Effector memory CD4-positive, alpha-beta T cell (primary cell): ENCODE data around the gene FGD2.
"Not testable (repeated sequence)": the region's sequence is repeated elsewhere in the genome, so short reads cannot be mapped to it uniquely, and the experiment has no call there.

Source experiments
- DNase-seq, 3 donors: peaks; one replicate each; pipeline ENCODE4 v3.0.0-alpha.2; 2020
- H3K27ac ChIP-seq: 2 replicates; pipeline ENCODE4 v1.7.0; 2013; ENCODE audit warnings: mild to moderate bottlenecking, low read length, moderate library complexity; ENCODE audit not compliant: insufficient read depth, poor library complexity, severe bottlenecking
- H3K27me3 ChIP-seq: replicated peaks from 2 replicates; pipeline ENCODE4 v1.7.0; 2013; ENCODE audit warnings: mild to moderate bottlenecking, low read length; ENCODE audit not compliant: insufficient read depth, control insufficient read depth, poor library complexity, severe bottlenecking
- H3K36me3 ChIP-seq: 2 replicates; pipeline ENCODE4 v1.7.0; 2013; ENCODE audit warnings: mild to moderate bottlenecking, low read length, moderate library complexity; ENCODE audit not compliant: control insufficient read depth, insufficient read depth
- H3K4me1 ChIP-seq: 2 replicates; pipeline ENCODE4 v1.7.0; 2013; ENCODE audit warnings: low read length, mild to moderate bottlenecking; ENCODE audit not compliant: control insufficient read depth, insufficient read depth, poor library complexity, severe bottlenecking
- H3K4me3 ChIP-seq: 2 replicates; pipeline ENCODE4 v1.7.0; 2013; ENCODE audit warnings: low read length, low read depth, mild to moderate bottlenecking; ENCODE audit not compliant: insufficient read depth, poor library complexity, severe bottlenecking
- H3K9me3 ChIP-seq: 2 replicates; pipeline ENCODE4 v1.7.0; 2013; ENCODE audit warnings: mild to moderate bottlenecking, low read length, moderate library complexity; ENCODE audit not compliant: control insufficient read depth

The FGD2 gene

DNA sequence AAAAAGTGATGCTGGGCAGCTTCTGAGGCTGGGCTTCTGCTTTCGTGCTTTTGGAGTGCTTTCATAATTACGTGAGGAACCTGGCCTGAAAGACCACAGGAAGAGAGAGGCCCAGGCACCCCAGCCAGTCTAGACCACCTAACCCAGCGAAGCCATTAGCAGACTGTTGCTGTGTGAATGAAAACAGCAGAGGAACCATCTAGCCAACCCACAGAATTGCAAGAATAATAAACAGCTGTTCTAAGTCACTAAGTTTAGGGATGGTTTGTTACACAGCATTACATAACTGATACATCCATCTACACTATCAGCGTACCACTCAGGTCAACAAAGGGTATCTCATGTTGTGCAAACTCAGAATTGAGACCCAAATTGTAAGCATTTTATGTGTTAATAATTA is 34.5 kb downstream of the FGD2 start:
- H3K4me3 ChIP-seq = no peak overlapping the region
- no peaks in the 10 kb centered on the region for H3K36me3 ChIP-seq
- no peaks in the 10 kb centered on the region for H3K4me1 ChIP-seq
- no peaks in the 10 kb centered on the region for H3K27me3 ChIP-seq
- no peak overlapping the region for H3K27ac ChIP-seq
- no peaks in the 10 kb centered on the region for H3K9me3 ChIP-seq
- no peak for DNase-seq

DNA sequence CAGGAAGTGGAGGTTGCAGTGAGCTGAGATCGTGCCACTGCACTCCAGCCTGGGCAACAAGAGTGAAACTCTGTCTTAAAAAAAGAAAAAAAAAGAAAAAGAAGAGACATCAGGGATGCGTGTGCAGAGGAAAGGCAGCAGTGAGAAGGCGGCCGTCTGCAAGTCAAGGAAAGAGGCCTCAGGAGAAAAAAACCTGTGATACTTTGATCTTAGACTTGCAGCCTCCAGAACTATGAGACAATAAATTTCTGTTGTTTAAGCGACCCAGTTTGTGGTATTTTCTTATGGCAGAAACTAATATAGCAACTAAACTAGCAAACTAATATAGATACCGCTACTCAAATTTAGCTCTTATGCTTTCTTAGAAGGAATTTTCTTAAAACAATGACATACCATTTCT is 36.1 kb downstream of the FGD2 start:
- H3K36me3 ChIP-seq = no peaks in the 10 kb centered on the region
- DNase-seq = no peak
- H3K27me3 ChIP-seq = no peaks in the 10 kb centered on the region
- no peaks in the 10 kb centered on the region for H3K9me3 ChIP-seq
- peaks cover 7% of the 10 kb centered on the region for H3K4me1 ChIP-seq
- H3K27ac ChIP-seq = no peak overlapping the region
- H3K4me3 ChIP-seq = no peak overlapping the region

DNA sequence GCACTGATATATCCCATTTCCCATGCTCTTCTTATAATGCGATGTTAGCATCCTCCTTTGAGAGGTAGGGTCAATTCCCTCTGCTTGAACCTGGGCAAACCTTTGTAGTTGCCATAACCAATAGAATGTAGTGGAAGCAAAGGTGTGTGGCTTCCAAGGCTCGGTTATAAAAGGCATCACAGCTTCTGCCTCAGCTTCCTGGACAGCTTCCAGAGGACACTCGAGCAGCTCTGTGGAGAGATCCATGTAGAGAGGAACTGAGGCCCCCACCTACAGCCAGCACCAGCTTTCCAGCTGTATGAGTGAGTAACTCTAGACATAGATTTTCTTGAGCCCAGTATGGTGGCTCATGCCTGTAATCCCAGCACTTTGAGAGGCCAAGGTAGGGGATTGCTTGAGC is 36.7 kb downstream of the FGD2 start:
- Histone ChIP-seq H3K4me1 (peaks cover 13% of the 10 kb centered on the region), H3K36me3 (no peaks in the 10 kb centered on the region), H3K4me3 (no peak overlapping the region), H3K27ac (no peak overlapping the region), H3K27me3 (no peaks in the 10 kb centered on the region), H3K9me3 (no peaks in the 10 kb centered on the region)
- DNase-seq = no peak

DNA sequence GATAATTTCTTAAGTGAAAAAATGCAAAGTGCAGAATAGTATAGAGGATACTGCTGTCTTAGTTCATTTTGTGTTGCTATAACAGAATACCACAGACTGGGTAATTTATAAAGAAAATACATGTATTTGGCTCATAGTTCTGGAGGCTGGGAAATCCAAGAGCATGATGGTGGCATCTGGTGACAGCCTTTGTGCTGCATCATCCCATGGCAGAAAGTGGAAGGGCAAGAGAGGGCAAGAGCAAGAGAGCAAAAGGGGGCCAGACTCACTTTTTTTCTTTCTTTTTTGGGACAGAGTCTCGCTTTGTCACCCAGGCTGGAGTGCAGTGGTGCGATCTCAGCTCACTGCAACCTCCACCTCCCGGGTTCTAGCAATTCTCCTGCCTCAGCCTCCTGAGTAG is 37.6 kb downstream of the FGD2 start:
- DNase-seq, H3K27me3 ChIP-seq, H3K27ac ChIP-seq, H3K36me3 ChIP-seq, H3K9me3 ChIP-seq, H3K4me3 ChIP-seq: not testable (repeated sequence)
- H3K4me1 ChIP-seq = peaks cover 23% of the 10 kb centered on the region

DNA sequence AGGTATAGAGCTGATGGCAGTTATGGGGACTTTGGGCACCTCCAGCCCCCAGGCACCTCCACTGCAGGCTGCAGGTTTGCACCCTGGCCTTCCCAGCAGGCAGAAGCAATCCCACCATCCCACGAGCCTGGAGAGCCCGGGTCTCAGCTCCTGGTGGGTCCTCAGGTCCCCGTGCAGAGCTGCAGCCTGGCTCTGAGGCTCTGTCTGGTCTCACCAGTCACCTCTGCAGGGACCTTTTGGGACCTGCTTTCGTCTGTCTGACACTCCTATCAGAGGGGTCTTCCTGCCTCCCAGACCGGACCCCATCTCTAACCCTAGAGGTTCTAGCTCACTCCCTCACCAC is 41.9 kb downstream of the FGD2 start:
- Histone ChIP-seq H3K4me1 (peaks cover 60% of the 10 kb centered on the region), H3K4me3 (no peak overlapping the region), H3K36me3 (no peaks in the 10 kb centered on the region), H3K27ac (peak overlapping the region; percentile 79), H3K9me3 (no peaks in the 10 kb centered on the region), H3K27me3 (no peaks in the 10 kb centered on the region)
- DNase-seq = no peak

DNA sequence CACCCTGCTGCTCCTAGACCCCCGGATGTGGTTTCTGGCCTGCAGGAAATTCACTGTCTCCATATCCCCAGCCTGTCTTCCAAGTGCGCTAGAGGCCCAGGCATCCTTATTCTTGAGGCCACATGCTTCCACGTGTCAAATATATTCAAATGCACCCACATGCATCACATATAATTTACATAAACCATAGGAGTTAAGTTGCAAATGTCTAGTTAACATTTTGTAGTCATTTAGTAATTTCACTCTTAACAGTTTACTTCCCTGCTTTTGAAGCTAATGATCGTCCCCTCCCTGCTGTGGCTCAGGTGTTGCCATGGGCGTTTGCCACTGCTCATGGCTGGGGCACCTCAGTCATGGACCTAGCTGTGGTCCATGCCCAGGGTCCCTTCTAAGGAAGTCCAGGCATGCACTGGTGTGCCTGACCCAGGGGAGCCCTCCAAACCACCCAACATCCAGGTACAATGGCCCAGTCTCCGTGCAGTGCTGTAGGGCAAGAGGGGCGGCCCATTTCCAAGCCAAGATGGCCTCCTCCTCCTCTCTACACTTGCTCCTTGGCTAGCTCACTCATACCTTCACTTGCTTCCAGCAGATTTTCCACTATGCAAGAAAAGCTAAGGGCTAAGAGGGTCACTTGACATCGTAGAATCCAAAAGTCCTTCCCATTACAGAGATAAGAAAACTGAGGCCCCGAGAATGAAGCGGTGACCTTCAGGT is 42.4 kb downstream of the FGD2 start:
- Histone ChIP-seq H3K27me3 (no peaks in the 10 kb centered on the region), H3K9me3 (no peaks in the 10 kb centered on the region), H3K4me1 (peaks cover 60% of the 10 kb centered on the region), H3K36me3 (no peaks in the 10 kb centered on the region), H3K27ac (peak overlapping the region; percentile 79), H3K4me3 (no peak overlapping the region)
- no peak for DNase-seq

DNA sequence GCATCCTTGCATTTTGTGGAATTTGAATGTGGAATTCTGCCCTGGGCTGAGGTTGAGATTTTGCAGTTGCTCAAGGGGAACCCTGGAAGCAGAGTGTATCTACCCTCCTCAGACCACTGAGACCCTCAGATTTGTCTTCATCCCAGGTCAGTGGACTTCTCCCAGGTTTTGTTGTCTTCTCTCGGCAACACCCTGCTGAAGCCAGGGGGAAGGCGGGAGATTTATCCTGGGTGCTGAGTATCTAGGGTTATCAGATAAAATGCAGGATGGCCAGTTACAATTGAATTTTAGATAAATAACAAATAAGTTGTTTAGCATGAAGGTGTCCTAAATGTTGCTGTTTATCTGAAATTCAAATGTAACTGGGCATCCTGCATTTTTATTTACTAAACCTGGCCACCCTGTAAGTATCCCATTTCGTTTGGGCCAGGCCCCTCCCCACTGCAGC is 43.0 kb downstream of the FGD2 start:
- Histone ChIP-seq H3K36me3 (no peaks in the 10 kb centered on the region), H3K4me1 (peaks cover 60% of the 10 kb centered on the region), H3K27me3 (no peaks in the 10 kb centered on the region), H3K4me3 (no peak overlapping the region), H3K27ac (peak overlapping the region; percentile 79), H3K9me3 (no peaks in the 10 kb centered on the region)
- DNase-seq = no peak

DNA sequence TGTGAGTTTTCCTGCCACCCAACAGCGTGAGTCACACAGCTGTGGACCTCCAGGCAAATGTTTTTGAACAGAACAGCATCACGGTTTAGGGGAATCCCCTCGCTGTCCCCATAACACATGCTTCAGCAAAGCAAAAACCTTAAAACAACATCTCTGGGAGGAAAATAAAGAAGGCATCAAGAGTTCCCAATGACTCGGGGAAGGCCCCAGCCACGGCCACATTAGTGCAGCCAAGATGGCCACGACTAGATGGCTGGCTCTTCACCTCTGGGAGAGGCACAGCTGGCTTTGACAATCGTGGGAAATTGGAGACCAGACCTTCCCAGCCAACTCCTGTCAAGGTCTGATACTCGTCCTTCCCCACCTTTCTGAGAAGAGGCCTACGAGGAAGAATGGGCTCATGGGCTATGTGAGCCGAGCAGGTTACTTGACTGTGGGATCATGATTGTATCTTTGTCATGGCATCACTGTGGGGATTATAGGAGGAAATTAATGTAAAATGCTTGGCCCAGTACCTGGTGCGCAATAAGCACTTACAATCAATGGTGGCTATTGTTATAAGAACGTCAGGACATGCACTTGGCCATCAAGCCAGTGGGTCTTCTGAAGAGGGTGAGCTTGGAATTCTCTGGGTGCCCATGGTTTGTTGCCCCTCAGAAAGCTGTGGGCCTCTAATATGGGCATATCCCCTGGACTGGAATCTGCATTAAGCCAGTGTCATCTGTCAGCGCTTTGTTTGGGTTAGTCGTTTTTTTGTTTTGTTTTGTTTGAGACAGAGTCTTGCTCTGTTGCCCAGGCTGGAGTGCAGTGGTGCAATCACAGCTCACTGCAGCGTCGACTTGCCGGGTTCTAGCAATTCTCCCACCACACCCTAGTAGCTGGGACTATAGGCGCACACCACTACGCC is 43.6 kb downstream of the FGD2 start:
- Histone ChIP-seq H3K36me3 (no peaks in the 10 kb centered on the region), H3K4me1 (peaks cover 60% of the 10 kb centered on the region), H3K9me3 (no peaks in the 10 kb centered on the region), H3K27me3 (no peaks in the 10 kb centered on the region), H3K4me3 (no peak overlapping the region), H3K27ac (peak overlapping the region; percentile 79)
- peak; percentile 45 to 72 (median 53) for DNase-seq

DNA sequence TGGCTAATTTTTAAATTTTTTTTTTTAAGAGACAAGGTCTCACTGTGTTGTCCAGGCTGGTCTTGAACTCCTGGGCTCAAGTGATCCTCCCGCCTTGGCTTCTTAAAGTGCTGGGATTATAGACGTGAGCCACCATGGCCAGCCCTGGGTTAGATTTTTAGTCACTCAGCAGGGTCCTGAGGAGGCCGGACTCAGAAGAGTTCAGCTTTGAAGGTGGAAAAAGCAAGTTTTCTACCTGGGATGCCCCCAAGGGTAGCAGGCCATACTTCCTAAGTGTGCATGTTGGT is 44.2 kb downstream of the FGD2 start:
- peaks cover 60% of the 10 kb centered on the region for H3K4me1 ChIP-seq
- peak overlapping the region; percentile 79 for H3K27ac ChIP-seq
- no peaks in the 10 kb centered on the region for H3K36me3 ChIP-seq
- no peak for DNase-seq
- no peaks in the 10 kb centered on the region for H3K9me3 ChIP-seq
- H3K4me3 ChIP-seq = peak overlapping the region; percentile 35
- no peaks in the 10 kb centered on the region for H3K27me3 ChIP-seq
